Activated naive CD4-positive, alpha-beta T cell treated with Interleukin-2 at 50 U/mL for 16 hours (primary cell): ENCODE results near the gene PRSS37.
"Not testable (repeated sequence)": the region's sequence is repeated elsewhere in the genome, so short reads cannot be mapped to it uniquely, and the experiment has no call there.

Source experiments
- DNase-seq: peaks from one replicate; pipeline ENCODE4 v3.0.0-alpha.2; 2020

PRSS37 gene, protein sequence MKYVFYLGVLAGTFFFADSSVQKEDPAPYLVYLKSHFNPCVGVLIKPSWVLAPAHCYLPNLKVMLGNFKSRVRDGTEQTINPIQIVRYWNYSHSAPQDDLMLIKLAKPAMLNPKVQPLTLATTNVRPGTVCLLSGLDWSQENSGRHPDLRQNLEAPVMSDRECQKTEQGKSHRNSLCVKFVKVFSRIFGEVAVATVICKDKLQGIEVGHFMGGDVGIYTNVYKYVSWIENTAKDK

DNA sequence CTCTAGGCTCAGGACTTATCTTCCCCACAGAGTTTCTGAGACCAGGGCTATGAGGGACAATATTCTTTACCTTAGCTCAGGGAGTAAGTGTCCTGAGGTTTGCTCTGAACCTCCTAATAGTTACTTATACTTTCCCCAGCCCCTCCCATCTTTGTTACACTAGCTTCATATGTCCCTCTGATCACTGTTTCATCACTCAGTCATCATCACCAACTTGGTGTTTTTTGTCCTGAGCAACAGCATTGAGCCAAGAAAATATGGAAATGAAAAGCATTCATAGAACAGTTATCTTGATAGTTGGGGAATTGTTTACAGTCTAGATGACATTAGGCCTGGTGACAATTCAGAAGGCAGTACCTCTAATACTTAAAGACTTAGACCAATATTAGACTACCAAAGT is at the start of gene PRSS37:
Gene PRSS37 (minus strand): TSS at position 101 of the 400 bp plus-strand sequence. CDS start 436 bp downstream, outside the sequence.
- no peak for DNase-seq

- DNase-seq = no peak
These were observed 48.0 kb upstream of the PRSS37 start for GRCh38 chr7:141889321-141889720.

GRCh38 chr7:141884539-141885225 is 43.4 kb upstream of the PRSS37 start:
- DNase-seq = no peak

DNA sequence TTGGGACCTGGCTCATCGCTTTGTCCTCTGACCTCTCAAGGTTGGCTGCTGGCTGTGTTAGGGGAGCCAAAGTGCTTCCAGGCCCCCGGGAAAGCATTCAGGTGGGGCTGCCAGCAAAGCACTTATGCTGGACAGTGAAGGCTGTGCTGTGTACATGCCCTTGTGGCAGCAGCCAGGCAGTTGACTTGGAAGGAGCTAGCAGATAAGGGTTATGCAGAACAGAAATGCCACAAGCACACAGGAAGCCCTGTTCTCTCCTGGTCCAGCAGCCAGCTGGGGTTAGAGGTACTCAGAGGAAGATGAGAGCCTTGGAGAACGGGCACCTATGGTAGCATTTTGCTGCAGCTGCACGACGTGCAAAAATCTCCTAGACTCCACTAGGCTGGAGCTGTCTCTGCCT is 39.7 kb upstream of the PRSS37 start:
- no peak for DNase-seq

DNA sequence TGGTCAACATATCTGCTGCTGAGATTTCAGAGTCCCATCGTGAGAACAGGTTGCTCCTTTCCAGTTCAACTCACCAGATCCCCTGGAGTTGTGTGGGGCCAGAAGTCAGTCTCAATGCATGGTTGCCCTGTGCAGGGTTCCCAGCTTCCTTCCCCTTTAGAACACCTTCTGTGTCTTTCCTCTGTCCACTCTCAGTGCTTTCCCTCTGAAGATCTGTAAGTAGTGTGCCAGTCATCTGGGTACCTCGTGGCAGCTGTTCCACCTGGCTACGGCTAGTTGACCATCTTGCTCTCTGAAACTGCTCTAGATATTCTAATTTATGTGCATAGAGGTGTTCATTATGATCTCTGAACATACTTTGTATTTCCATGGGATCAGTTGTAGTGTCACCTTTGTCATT is 36.1 kb upstream of the PRSS37 start:
- DNase-seq = no peak

DNA sequence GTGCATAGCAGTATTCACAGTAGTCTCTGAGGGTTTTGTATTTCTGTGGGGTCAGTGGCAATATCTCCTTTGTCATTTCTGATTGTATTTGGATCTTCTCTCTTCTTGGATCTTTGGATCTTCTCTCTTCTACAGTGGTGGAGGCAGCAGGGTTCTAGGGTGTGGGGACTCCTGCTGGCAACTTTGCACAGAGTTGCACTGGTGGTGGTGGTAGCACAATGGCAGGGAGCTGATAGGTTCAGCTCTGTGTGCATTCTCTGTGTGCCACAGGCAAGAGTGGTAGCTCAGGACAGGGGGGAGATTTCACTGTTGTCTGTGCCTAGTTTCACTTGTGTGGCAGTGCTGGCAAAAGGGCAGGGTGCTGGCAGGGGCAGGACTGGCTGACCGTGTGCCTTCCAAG is 35.1 kb upstream of the PRSS37 start:
- no peak for DNase-seq

DNA sequence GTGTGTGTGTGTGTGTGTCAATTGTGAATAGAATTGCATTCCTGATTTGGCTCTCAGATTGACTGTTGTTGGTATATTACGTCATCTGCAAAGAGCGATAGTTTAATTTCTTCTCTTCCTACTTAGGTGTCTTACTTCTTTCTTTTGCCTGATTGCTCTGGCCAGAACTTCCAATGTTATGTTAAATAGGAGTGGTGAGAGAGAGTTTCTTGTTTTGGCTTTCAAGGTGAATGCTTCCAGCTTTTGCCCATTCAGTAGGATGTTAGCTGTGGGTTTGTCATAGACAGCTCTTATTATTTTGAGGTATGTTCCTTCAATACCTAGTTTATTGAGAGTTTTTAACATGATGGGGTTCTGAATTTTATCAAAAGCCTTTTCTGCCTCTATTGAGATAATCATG is 34.2 kb upstream of the PRSS37 start:
- DNase-seq = no peak

DNA sequence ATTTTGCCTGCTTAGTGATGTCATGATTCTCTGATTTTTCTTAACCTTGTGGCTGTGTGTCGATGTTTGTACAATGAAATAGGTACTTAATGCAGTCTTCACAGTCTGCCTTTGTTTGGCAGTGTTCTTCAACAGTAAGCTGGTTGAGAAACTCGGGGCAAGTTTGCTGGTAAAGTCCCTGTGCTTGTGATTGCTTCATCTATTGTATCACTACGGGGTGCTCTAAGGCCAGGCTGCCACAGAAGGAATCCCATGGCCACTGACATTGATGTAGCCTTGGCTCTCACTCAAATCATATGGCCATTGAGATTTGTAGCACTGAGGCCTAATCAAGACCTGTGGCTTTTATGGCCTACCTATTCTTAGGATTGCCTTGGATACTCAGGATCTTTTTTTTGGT is 33.5 kb upstream of the PRSS37 start:
- DNase-seq = no peak

GRCh38 chr7:141872931-141873330 is 31.6 kb upstream of the PRSS37 start:
- DNase-seq = no peak

DNA sequence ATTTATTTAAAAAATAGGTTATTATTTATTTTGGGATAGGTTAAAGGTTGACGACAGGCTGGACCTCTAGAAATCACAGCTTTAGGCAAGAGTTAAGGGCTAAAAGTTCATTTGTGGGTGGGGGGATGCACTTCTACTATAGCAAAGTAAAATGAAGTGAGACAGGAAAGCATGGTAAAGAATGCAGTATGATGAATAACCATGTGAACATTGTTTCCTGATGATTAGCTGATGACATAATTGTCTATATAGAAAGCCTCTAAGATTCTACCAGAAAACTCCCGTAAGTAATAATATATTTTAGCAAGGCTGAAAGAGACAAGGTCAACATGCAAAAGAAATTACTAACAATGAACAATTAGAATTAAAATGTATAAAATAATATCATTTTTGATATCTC is 25.7 kb upstream of the PRSS37 start:
- no peak for DNase-seq

GRCh38 chr7:141864765-141865447 is 23.6 kb upstream of the PRSS37 start:
- no peak for DNase-seq

- DNase-seq = no peak
These were observed 18.9 kb upstream of the PRSS37 start for GRCh38 chr7:141860207-141860606.

- no peak for DNase-seq
These were observed 6.7 kb upstream of the PRSS37 start for GRCh38 chr7:141847996-141848395.

DNA sequence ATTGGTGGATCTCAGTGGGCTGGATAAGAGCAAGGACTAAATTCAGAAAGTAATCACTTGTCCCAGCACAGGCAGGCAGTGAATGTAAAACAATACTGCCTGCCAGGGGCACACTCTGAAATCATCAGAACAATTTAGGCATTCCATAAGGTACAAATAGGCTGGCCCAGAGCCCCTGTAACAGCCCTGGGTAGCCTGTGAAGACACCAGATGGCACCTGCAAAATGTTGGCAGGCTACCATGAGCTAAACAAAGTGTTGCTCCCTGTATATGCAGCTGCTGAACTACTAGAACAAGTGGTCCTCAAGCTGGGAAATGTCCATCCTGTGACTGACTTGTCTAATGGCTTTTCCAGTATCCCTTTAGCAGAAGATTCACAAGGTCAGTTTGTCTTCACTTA is 3.0 kb upstream of the PRSS37 start:
- no peak for DNase-seq

GRCh38 chr7:141842904-141843303 is 1.6 kb upstream of the PRSS37 start:
- DNase-seq = no peak

- DNase-seq = no peak
These were observed 577 bp downstream of the PRSS37 start for GRCh38 chr7:141840708-141841107.

- no peak for DNase-seq
These were observed 2.0 kb downstream of the PRSS37 start for GRCh38 chr7:141839256-141839655.

DNA sequence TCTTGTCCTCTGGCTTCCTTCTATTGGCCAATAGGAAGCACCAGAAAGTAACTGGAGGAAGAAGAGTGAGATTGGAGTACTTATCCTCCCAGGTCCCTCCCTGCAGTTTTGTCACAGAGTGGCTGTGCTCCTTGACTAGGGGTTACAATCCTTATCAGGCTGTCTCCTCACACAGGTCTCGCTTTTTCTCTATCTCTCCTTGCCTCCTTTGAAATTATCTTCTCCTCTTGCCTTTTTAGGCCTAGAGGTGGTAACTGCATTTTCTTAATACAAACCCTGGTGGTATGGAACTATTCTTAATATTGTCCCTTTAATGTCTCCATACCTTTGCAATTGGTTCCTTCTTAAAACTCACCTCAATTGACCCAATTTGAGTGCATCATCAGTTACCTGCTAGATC is 2.7 kb downstream of the PRSS37 start:
- DNase-seq = no peak

- no peak for DNase-seq
These were observed 3.6 kb downstream of the PRSS37 start for GRCh38 chr7:141837683-141838082.

DNA sequence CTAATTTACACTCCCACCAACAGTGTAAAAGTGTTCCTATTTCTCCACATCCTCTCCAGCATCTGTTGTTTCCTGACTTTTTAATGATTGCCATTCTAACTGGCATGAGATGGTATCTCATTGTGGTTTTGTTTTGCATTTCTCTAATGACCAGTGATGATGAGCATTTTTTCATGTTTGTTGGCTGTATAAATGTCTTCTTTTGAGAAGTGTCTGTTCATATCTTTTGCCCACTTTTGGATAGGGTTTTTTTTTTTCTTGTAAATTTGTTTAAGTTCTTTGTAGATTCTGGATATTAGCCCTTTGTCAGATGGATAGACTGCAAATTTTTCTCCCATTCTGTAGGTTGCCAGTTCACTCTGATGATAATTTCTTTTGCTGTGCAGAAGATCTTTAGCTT is 18.9 kb downstream of the PRSS37 start:
- DNase-seq = not testable (repeated sequence)

GRCh38 chr7:141820067-141820466 is 21.2 kb downstream of the PRSS37 start:
- DNase-seq = no peak

DNA sequence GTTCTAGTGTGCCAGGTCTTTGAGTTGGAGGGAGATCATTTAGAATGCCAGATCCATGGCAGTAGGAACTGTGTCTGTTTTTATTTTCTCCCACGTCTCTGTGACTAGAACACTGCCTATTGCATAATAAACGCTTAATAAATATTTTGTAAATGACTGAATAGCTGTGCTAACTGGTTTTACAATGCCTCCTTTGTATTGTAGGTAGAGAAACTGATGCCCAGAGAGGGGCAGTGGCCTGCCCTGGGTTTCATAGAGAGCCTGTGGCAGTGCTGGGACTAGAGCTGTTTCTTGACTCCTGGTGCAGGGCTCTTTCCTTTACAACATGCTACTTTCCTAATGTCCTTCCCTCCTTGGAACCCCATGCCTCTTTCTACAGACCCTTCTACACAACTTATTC is 48.8 kb downstream of the PRSS37 start:
- no peak for DNase-seq

DNA sequence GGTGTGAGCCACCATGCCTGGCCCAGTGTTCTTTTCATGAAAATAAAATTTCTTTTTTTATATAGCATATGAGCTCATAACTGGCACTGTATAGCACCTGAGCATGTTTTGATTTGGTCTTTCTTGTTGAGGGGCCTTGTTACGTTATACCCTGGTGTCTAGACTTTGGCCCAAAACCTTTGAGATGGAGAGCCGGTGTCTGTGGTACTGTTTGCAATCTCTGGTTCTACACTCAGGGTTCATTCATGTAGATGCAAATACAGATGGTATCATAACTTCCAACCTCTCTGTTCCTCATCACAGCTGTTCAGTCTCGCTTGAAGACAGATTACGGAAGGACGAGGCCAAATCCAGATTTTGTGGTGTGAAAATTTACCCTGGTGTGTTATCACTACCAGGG is 51.4 kb downstream of the PRSS37 start, which contains the start of gene TAS2R5:
Gene TAS2R5 (plus strand): TSS at position 301 of the 400 bp plus-strand sequence. CDS start 145 bp downstream, outside the sequence.
- no peak for DNase-seq

- DNase-seq = no peak
These were observed 53.0 kb downstream of the PRSS37 start for GRCh38 chr7:141788296-141788695.
